GM23338 (cell line): ENCODE measurements around the gene CYP4F2. TPM values are rescaled to one million over a fixed set of nuclear protein-coding genes. Genes with fewer than 3 reads are reported as not detected.

Experiments used
- ATAC-seq: fragments of 200-7000 bp; cut with Tn5 transposase; 3 replicates; pipeline ENCODE4 v1.9.1; 2020
- DNase-seq: peaks from one replicate; pipeline ENCODE4 v3.0.0-alpha.2; 2015; ENCODE audit warnings: low spot score
- H2AFZ ChIP-seq: fragments of 200-600 bp; sonication (generic); 2 replicates; pipeline ENCODE4 v1.8.0; 2016; ENCODE audit warnings: antibody characterized with exemption, mild to moderate bottlenecking, moderate library complexity
- H3F3A ChIP-seq: fragments of 200-600 bp; sonication (generic); replicated peaks from 2 replicates; pipeline ENCODE4 v1.8.0; 2017; ENCODE audit warnings: antibody characterized with exemption, mixed run types, low read depth
- H3K27ac ChIP-seq: fragments of 200-600 bp; sonication (generic); 2 replicates; pipeline ENCODE4 v1.6.1; 2016; ENCODE audit warnings: low read depth
- H3K27me3 ChIP-seq: fragments of 200-600 bp; sonication (generic); 2 replicates; pipeline ENCODE4 v1.8.0; 2016; ENCODE audit warnings: mild to moderate bottlenecking, mixed run types, moderate library complexity; ENCODE audit not compliant: insufficient read depth
- H3K36me3 ChIP-seq: fragments of 200-600 bp; sonication (generic); 2 replicates; pipeline ENCODE4 v1.8.0; 2016; ENCODE audit warnings: mild to moderate bottlenecking; ENCODE audit not compliant: insufficient read depth
- H3K4me1 ChIP-seq: fragments of 200-600 bp; sonication (generic); 2 replicates; pipeline ENCODE4 v1.8.0; 2016; ENCODE audit warnings: mild to moderate bottlenecking, moderate library complexity; ENCODE audit not compliant: insufficient read depth
- H3K4me2 ChIP-seq: fragments of 200-600 bp; sonication (generic); 2 replicates; pipeline ENCODE4 v1.7.1; 2017; ENCODE audit warnings: mixed run types
- H3K4me3 ChIP-seq: fragments of 200-600 bp; sonication (generic); 2 replicates; pipeline ENCODE4 v1.6.1; 2016; ENCODE audit warnings: mixed run types
- H3K79me2 ChIP-seq: fragments of 200-600 bp; sonication (generic); replicated peaks from 2 replicates; pipeline ENCODE4 v1.8.0; 2017; ENCODE audit warnings: mild to moderate bottlenecking; ENCODE audit not compliant: insufficient read depth
- H3K9me2 ChIP-seq: fragments of 200-600 bp; sonication (generic); 2 replicates; pipeline ENCODE4 v1.8.0; 2017; ENCODE audit not compliant: insufficient read depth
- H4K20me1 ChIP-seq: fragments of 200-600 bp; sonication (generic); replicated peaks from 2 replicates; pipeline ENCODE4 v1.8.0; 2017; ENCODE audit warnings: mild to moderate bottlenecking; ENCODE audit not compliant: insufficient read depth
- H3K27ac Mint-ChIP-seq: 2 replicates; pipeline ENCODE4 v1.8.0; 2020; ENCODE audit warnings: inconsistent platforms, mild to moderate bottlenecking, moderate library complexity, mixed read lengths
- H3K27me3 Mint-ChIP-seq: 3 replicates; pipeline ENCODE4 v1.8.0; 2022; ENCODE audit warnings: low read depth, mild to moderate bottlenecking, moderate library complexity, mixed read lengths, inconsistent platforms; ENCODE audit not compliant: insufficient read depth, poor library complexity
- H3K36me3 Mint-ChIP-seq: 3 replicates; pipeline ENCODE4 v1.8.0; 2021; ENCODE audit warnings: low read depth, mild to moderate bottlenecking, inconsistent platforms, moderate library complexity, mixed read lengths
- H3K4me1 Mint-ChIP-seq: 3 replicates; pipeline ENCODE4 v1.8.0; 2020; ENCODE audit warnings: mild to moderate bottlenecking, inconsistent platforms, mixed read lengths
- H3K4me3 Mint-ChIP-seq: 3 replicates; pipeline ENCODE4 v1.8.0; 2021; ENCODE audit warnings: moderate library complexity, mild to moderate bottlenecking, inconsistent platforms, mixed read lengths
- H3K9me3 Mint-ChIP-seq: 3 replicates; pipeline ENCODE4 v1.8.0; 2020; ENCODE audit warnings: moderate library complexity, mild to moderate bottlenecking, inconsistent platforms, mixed read lengths
- CREB1 ChIP-seq: fragments of 250-450 bp; sonication (Bioruptor Pico); IDR thresholded peaks from 2 replicates; pipeline ENCODE4 v1.5.0; 2020; ENCODE audit warnings: low read depth, mild to moderate bottlenecking, moderate library complexity
- CTCF ChIP-seq, 2 experiments: fragments of 200-600 bp in 1 of 2; sonication (generic) in 1 of 2; conservative IDR thresholded peaks; 2 replicates each; pipeline versions ENCODE4 v1.5.1 to v1.6.1; 2016 to 2017; ENCODE audit warnings: antibody characterized with exemption in 2 of 2, low read depth in 2 of 2, mild to moderate bottlenecking in 2 of 2, moderate library complexity in 1 of 2
- ETS1 ChIP-seq: IDR thresholded peaks from 2 replicates; pipeline ENCODE4 v1.6.1; 2016; ENCODE audit warnings: antibody characterized with exemption
- EZH2 ChIP-seq: fragments of 200-600 bp; sonication (generic); IDR thresholded peaks from one replicate; pipeline ENCODE4 v1.8.0; 2017; ENCODE audit warnings: antibody characterized with exemption, mild to moderate bottlenecking, low read depth; ENCODE audit not compliant: unreplicated experiment
- EZH2phosphoT487 ChIP-seq: fragments of 200-600 bp; sonication (generic); IDR thresholded peaks from one replicate; pipeline ENCODE4 v1.8.1; 2018; ENCODE audit warnings: antibody characterized with exemption; ENCODE audit not compliant: unreplicated experiment
- JUNB ChIP-seq: IDR thresholded peaks from one replicate; pipeline ENCODE4 v1.6.1; 2016; ENCODE audit warnings: antibody characterized with exemption; ENCODE audit not compliant: unreplicated experiment
- NANOG ChIP-seq: IDR thresholded peaks from 2 replicates; pipeline ENCODE4 v1.6.1; 2016; ENCODE audit warnings: antibody characterized with exemption, borderline replicate concordance
- POLR2AphosphoS5 ChIP-seq: IDR thresholded peaks from 2 replicates; pipeline ENCODE4 v1.6.1; 2016; ENCODE audit warnings: antibody characterized with exemption, low read depth
- REST ChIP-seq: IDR thresholded peaks from one replicate; pipeline ENCODE4 v1.6.1; 2018; ENCODE audit warnings: antibody characterized with exemption; ENCODE audit not compliant: unreplicated experiment
- STAT1 ChIP-seq: IDR thresholded peaks from one replicate; pipeline ENCODE4 v1.6.1; 2016; ENCODE audit warnings: antibody characterized with exemption; ENCODE audit not compliant: unreplicated experiment
- ZNF114 ChIP-seq: fragments of 250-450 bp; sonication (Bioruptor Pico); IDR thresholded peaks from 2 replicates; pipeline ENCODE4 v1.5.0; 2020; ENCODE audit warnings: mild to moderate bottlenecking, moderate library complexity
- ZNF331 ChIP-seq: fragments of 250-450 bp; sonication (Bioruptor Pico); IDR thresholded peaks from 2 replicates; pipeline ENCODE4 v1.5.0; 2020; ENCODE audit warnings: low read depth, mild to moderate bottlenecking, moderate library complexity
- ZNF462 ChIP-seq: fragments of 250-450 bp; sonication (Bioruptor Pico); IDR thresholded peaks from 2 replicates; pipeline ENCODE4 v1.5.0; 2020; ENCODE audit warnings: mild to moderate bottlenecking, moderate library complexity
- polyA plus RNA-seq: library from polyadenylated mRNA; unstranded; fragments of >200 nt; fragmentation: Nextera tagmentation; extraction: Ambion mirVana; gene quantifications from 2 replicates; pipeline ENCODE4 v1.2.1, GENCODE V29; 2016
- total RNA-seq: library from RNA; depleted of rRNA; stranded (reverse); fragments of >200 nt; shearing (Covaris generic); gene quantifications from 2 replicates; pipeline ENCODE4 v1.2.3, GENCODE V29; 2014

The CYP4F2 gene
- total and polyA plus RNA-seq, 2 experiments from 2014 or later = not detected

GRCh38 chr19:15934332-15935078, 36.6 kb upstream of the CYP4F2 start, which contains the start of gene CYP4F11:
TSS of gene CYP4F11 (minus strand) at chr19:15934529. CDS start at chr19:15934408, 121 bp downstream.
- Histone ChIP-seq H3K79me2 (no peaks in the 10 kb centered on the region), H3K9me2 (no peaks in the 10 kb centered on the region), H3K4me2 (no peak within 1 kb of the TSS), H3K36me3 (no peaks in the 10 kb centered on the region; the same call in 1 of the 2 replicates), H3K4me1 (no peaks in the 10 kb centered on the region), H4K20me1 (no peaks in the 10 kb centered on the region), H3K27ac (no peak within 1 kb of the TSS), H3F3A (no peaks in the 10 kb centered on the region), H3K27me3 (no peaks in the 10 kb centered on the region), H2AFZ (no peak within 1 kb of the TSS), H3K4me3 (no peak within 1 kb of the TSS)
- Mint-ChIP-seq H3K27me3 (peaks cover 3% of the 10 kb centered on the region), H3K4me1 (no peaks in the 10 kb centered on the region), H3K4me3 (no peak within 1 kb of the TSS), H3K9me3 (peaks cover 76% of the 10 kb centered on the region), H3K36me3 (peaks cover 21% of the 10 kb centered on the region), H3K27ac (no peak within 1 kb of the TSS)
- ATAC-seq (no peak), DNase-seq (no peak)
- TF ChIP-seq EZH2 (no peak), REST (no peak), CTCF (conservative IDR thresholded peaks at IDR 0.05; ENCODE audit: low read depth in 2 of 2) (no peak), STAT1 (no peak), ZNF331 (CRISPR knock-in tag) (no peak), ZNF114 (no peak), JUNB (no peak), EZH2phosphoT487 (no peak), ZNF462 (CRISPR knock-in tag) (no peak), ETS1 (no peak), NANOG (no peak), CREB1 (CRISPR knock-in tag) (no peak), POLR2AphosphoS5 (no peak)
